ENCODE data around the gene GRIFIN. TPM values are rescaled to one million over a fixed set of nuclear protein-coding genes. Genes with fewer than 3 reads are reported as not detected.
"Not testable (repeated sequence)": the region's sequence is repeated elsewhere in the genome, so short reads cannot be mapped to it uniquely, and the experiment has no call there.

The GRIFIN gene
- total and polyA plus RNA-seq, 10 donors: not detected

GRCh38 chr7:2470204-2471021, 5.8 kb downstream of the GRIFIN start:
- DNase-seq: no peak
- no peaks in the 10 kb centered on the region for H3K9me3 ChIP-seq
- intact Hi-C loops (cut with DNase I; ENCODE audit: low total_unique reads): loop anchor here (10.0 kb wide), 2 partner anchors 104 to 214 kb away; partner anchors contain the start of gene AMZ1

GRCh38 chr7:2469460-2470203, 6.6 kb downstream of the GRIFIN start:
- 64 to 86% (median 75%) methylated on average over 9 of the region's 9 CpGs for WGBS, 5 donors
- H3K36me3 ChIP-seq, DNase-seq, H3K27ac ChIP-seq, H3K4me3 ChIP-seq, H3K9me3 ChIP-seq: not testable (repeated sequence)
- H3K27me3 ChIP-seq (replicated peaks in 1 of 7): peaks cover 0 to 34% (median 0%) of the 10 kb centered on the region in 7 donors
- intact Hi-C loops (cut with DNase I; ENCODE audit: low total_unique reads): loop anchor here (10.0 kb wide), 2 partner anchors 105 to 215 kb away; partner anchors contain the start of gene AMZ1
- peaks cover 0 to 31% (median 11%) of the 10 kb centered on the region in 6 donors for H3K4me1 ChIP-seq

More at GRCh38 chr7:2470204-2471021, 5.8 kb downstream of the GRIFIN start:
- H3K27ac ChIP-seq: no peak overlapping the region
- no peak for TF ChIP-seq POLR2AphosphoS5 (IDR thresholded peaks at IDR 0.05)
- no peak for TF ChIP-seq POLR2A (IDR thresholded peaks at IDR 0.05)
- TF ChIP-seq, protein P1, sequence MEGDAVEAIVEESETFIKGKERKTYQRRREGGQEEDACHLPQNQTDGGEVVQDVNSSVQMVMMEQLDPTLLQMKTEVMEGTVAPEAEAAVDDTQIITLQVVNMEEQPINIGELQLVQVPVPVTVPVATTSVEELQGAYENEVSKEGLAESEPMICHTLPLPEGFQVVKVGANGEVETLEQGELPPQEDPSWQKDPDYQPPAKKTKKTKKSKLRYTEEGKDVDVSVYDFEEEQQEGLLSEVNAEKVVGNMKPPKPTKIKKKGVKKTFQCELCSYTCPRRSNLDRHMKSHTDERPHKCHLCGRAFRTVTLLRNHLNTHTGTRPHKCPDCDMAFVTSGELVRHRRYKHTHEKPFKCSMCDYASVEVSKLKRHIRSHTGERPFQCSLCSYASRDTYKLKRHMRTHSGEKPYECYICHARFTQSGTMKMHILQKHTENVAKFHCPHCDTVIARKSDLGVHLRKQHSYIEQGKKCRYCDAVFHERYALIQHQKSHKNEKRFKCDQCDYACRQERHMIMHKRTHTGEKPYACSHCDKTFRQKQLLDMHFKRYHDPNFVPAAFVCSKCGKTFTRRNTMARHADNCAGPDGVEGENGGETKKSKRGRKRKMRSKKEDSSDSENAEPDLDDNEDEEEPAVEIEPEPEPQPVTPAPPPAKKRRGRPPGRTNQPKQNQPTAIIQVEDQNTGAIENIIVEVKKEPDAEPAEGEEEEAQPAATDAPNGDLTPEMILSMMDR (IDR thresholded peaks at IDR 0.05 in 8 of 11, conservative IDR thresholded peaks at IDR 0.05 in 3 of 11): no peak
- no peaks in the 10 kb centered on the region for H3K36me3 ChIP-seq
- H3K27me3 ChIP-seq (replicated peaks in 1 of 7): peaks cover 0 to 41% (median 0%) of the 10 kb centered on the region in 7 donors
- no peak overlapping the region for H3K4me3 ChIP-seq
- WGBS, 5 donors: 85 to 91% (median 86%) methylated on average over 12 to 19 of the region's 19 CpGs
- peaks cover 0 to 31% (median 11%) of the 10 kb centered on the region in 6 donors for H3K4me1 ChIP-seq

- 74 to 88% (median 81%) methylated on average over 7 of the region's 7 CpGs for WGBS, 5 donors
- intact Hi-C loops (cut with DNase I; ENCODE audit: low total_unique reads): no loop called here
- Histone ChIP-seq H3K4me3 (no peak overlapping the region), H3K27me3 (replicated peaks in 1 of 7) (peaks cover 0 to 31% (median 0%) of the 10 kb centered on the region in 7 donors), H3K9me3 (no peaks in the 10 kb centered on the region), H3K4me1 (peaks cover 0 to 31% (median 11%) of the 10 kb centered on the region in 6 donors), H3K27ac (no peak overlapping the region), H3K36me3 (no peaks in the 10 kb centered on the region)
- DNase-seq: no peak
- TF ChIP-seq POLR2AphosphoS5 (IDR thresholded peaks at IDR 0.05) (no peak), POLR2A (IDR thresholded peaks at IDR 0.05) (no peak)
- TF ChIP-seq, protein P1 (IDR thresholded peaks at IDR 0.05 in 8 of 11, conservative IDR thresholded peaks at IDR 0.05 in 3 of 11): no peak
Measured at GRCh38 chr7:2468227-2468626, 8.0 kb downstream of the GRIFIN start.

DNA sequence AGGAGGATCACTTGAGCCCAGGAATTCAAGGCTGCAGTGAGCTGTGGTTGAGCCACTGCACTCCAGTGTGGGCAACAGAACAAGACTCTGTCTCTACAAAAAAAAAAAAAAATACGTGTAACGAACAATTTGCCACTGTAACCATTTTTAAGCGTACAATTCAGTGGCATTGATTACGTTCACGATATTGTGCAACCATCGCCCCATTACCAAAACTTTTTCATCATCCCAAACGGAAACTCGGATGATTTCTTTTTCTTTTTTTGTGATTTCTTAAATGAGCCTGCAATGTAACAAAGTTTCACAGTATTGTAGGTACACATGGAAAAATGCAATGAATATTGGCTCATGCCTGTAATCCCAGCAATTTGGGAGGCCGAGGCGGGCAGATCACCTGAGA, 9.5 kb downstream of the GRIFIN start:
- peaks cover 0 to 28% (median 11%) of the 10 kb centered on the region in 6 donors for H3K4me1 ChIP-seq
- intact Hi-C loops (cut with DNase I; ENCODE audit: low total_unique reads): no loop called here

More for the DNA sequence above, 9.5 kb downstream of the GRIFIN start:
- no peak for TF ChIP-seq POLR2A (IDR thresholded peaks at IDR 0.05)
- no peaks in the 10 kb centered on the region for H3K9me3 ChIP-seq
- no peak for DNase-seq
- WGBS, 5 donors: 69 to 96% (median 81%) methylated on average over 10 of the region's 10 CpGs
- H3K27ac ChIP-seq: no peak overlapping the region
- no peak overlapping the region for H3K4me3 ChIP-seq
- peaks cover 0 to 26% (median 0%) of the 10 kb centered on the region in 7 donors for H3K27me3 ChIP-seq (replicated peaks in 1 of 7)
- no peaks in the 10 kb centered on the region for H3K36me3 ChIP-seq

All from spleen (tissue), 11 donors.